ENCODE measurements around the gene HIVEP1.
A peak's percentile ranks its signal among the peaks of the same experiment; 100 is the strongest.

Gene HIVEP1

DNA sequence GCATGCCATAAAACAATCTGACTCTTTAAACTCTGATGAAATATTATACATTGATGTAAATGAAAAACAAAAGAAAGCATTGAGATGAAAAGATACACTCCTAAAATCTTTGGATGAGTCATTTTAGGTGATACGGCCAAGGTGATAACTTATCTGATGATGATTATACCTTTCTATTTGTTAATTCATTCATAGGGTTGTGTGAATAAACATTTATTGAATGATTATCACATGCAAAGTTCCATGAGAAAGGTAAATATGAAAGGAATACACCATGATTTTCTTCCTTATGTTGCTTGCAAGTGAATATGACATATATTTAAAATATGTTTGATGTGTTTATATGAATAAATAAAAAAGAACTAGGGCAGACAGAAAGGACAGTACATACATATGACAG lies 15.4 kb upstream of the HIVEP1 start:
- no peak for DNase-seq

DNA sequence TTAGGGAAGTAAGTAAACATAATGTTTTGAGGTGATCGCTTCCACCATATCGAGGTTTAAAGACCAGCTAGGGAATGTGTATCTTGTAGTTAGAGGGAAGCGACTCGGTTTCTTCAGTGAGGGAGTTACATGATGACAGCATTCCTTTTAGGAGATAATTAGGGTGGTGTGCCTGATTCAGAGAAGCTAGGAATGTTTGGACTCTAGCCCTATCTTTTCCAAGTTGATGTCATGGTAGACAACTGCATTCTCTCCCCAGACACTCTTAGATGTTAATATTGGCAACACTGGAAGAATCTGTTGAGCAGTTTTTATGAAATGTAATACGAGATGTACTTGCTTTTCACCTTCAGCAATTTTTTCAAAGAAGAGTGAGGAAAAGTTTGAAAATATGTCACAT lies 12.9 kb upstream of the HIVEP1 start:
- no peak for DNase-seq

DNA sequence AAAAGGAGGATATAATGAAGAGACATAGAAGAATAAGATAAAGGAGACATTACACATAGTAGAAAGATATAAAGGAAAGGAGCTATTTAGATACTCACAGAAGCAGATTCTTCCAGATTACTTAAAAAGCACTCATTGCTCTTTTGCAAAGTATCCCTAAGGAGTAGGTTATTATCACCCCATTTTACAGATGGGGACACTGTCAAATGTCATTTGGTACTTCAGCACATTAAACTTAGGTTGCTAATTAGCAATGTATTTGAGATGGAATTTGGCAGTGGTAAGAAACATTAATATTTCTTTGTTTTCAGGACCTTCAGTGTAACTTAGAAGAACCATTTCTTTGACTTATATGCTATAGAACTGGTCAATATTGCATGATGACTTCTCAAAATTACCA lies 11.9 kb upstream of the HIVEP1 start:
- no peak for DNase-seq

DNA sequence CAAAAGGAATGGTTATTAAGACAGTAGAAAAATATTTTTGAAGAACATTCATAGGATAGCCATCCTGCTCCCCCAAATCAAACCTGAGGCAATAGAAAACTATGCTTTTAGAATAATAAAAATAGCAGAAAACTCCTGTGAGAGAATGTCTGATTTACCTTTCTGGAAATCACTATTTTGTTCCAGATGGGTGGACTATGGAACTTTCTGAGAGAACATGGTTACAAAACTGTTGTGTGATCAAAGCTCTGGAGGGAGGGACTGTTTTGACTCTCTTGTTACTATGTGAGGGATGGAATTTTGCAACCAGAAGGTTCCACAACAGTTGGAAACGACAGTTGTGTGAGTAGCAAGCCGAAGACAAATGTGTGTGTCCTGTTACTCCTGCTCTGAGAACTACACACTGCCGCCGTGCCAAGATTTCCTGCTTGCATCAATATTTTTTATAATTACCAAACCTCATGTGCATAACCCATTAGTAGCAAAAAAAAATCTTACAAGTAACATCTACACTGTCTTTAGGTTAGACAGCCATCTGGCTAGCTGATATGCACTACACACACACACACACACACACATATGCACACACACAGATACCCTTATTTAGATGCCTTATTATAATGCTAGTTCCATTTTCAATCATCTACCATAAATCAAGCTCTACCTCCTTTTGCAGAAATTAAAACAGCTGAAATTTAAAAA lies 11.0 kb upstream of the HIVEP1 start:
- no peak for DNase-seq

DNA sequence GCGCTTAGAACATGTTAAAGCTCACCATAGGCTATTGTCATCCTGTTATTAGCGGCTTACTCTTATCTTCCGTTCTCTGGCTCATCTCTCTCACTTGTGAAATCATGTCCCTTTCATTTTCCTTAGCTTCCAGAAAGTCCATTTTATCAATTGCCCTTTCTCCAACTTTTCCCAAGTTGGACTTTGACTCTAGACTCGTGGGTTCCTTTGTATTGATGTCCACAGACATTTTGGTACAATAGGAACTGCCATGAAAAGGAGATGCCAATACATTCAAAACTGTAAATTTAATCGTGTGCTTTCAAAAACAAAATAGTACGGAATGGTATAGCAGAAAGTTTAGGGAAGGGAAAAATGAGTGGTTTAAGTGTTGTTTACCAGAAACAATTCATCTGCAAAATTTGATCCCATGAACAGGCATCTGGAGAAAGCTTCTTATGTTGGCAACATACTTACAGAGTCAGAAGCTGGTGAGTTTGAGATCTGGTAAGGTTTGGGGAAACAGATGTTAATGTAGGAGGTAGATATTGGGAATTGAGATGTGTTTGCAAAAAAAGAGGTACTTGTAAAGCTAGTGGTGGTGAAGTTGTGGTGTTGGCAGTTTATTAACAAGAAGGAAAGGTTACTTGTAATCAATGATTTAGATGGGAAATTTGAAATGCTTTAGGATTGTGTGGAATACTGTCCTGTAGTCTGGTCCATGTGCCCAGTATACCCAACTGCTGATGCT lies 10.2 kb upstream of the HIVEP1 start:
- DNase-seq = no peak

DNA sequence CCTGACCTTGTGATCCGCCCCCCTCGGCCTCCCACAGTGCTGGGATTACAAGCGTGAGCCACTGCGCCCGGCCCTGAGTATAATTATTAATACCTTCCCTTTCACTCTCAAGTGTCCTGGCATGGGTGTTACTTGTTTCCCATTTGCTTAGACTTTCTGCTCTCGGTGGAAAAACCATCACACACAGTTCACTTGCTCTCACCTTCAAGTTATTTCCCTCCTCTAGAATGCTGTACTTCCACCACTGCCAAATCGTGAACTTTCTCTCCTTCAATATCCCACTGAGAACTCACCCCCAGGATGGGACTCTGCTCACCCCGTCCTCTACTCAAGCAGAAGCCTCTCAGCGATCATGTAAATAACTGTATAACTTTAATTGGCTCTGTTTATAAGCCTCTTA lies 4.6 kb upstream of the HIVEP1 start:
- DNase-seq = peak; percentile 24

DNA sequence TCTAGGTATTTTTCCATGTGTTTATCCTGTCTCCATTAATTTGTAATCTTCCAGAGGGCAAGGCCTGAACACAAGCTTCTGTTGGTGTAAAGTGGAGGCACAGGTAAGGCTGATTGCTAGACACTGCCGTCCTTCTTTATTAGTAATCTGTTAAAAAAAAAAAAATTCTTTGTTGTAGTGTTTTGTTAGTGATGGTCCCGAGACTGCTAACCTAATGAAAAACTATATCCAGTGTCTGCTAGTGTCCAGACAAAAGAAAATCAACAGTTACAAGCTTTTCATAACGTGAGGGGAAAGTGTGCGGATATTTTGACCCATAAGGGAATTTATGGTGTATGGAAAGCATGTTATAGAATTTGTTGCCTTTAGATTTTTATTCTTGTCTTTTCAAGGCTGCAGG lies 4.2 kb upstream of the HIVEP1 start:
- DNase-seq = no peak

DNA sequence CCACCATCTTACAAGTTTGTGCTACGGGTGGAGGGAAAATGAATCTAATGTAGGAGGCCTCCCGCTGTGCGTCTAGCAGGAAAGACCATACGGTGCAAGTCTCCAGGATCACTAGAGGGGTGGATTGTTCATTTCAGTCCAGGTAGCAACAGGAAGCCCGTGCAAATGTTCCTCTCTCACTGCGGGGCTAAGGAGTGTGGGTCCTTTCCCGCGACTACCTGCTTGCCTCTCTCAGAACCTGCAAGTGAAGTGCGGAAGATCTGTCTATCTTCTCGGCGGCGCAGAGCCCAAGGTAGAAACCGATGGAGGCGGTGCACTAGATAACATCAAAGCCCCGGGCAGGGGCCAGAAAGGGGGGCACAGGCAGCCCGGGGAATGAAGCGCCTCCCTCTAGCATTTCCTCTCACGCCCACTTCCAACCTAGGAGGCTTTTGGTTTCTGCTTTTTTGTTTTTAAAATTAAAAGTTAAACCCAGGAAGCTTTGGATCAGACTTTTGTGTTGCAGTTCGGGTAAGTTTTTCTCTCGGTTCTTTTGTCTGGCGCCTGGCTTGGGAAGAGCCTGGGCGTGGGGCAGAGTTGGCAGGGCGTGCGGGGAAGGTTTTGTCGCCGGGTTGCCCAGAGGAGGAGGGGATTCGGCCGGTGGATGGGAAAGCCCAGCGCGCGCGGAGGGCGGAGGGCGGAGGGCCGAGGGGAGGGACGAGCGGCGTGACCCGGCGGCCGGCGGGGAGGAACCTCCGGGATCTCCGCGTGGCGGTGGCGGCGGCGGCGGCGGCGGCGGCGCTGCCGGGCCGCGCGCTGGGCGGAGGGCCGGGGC lies 3.5 kb upstream of the HIVEP1 start:
- DNase-seq = peak; percentile 92

DNA sequence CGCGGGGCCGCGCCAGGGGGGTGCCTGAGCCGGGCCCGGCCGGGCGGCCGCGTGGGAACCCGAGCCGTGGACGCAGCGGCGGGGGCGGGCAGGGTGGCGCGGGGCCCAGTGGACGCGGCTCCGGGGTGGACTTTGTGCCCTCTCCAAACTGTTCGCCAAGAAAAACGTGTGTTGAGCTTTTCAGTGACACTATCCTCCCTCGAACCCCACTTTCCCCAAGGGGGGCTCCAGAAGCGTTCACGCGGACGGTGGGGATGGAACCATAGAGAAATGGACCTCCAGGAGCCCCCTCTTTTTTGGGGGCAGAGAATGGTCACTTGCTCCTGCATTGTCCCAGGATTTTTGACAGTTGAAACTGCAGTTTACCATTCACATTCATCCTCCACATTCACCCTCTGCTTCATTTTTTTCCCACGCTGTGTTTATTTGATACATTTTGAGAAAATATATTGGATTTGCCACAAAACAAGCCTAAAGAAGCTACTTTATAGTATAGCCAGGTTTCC lies 2.9 kb upstream of the HIVEP1 start:
- DNase-seq = peak; percentile 54

DNA sequence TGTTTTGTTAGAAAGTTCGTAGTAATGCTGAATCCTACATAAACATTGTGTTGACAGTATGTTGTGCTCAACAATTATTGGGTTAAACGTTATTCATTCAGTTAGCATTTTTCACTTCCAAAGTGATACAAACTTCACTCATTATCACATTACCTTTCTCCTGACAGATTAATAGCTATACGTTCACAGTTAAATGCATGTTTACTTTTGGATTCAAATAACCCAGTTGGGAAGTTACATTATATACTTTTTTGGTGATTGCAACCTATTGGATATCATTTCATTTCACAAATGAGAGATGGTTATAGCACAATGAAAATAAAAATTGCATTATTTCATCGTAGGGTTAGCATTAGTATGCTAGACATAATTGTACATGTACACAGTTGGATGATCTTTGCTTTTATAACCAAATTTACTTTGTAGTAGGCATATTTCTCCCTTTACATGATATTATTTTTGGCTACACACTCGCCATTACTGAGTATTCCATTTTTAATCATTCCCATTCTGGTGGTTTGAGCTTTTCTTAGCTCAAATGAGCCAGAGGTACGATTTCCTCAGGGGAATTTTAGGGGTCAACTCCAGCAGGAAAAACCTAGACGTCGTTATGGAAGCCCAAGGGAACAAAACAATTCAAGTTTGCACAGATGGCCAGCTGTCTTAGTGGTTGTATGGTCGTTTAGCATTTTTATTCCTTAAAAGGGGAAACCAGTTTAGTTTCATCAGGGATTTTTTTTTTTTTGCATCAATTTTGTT lies 2.1 kb upstream of the HIVEP1 start:
- DNase-seq = peak; percentile 24

DNA sequence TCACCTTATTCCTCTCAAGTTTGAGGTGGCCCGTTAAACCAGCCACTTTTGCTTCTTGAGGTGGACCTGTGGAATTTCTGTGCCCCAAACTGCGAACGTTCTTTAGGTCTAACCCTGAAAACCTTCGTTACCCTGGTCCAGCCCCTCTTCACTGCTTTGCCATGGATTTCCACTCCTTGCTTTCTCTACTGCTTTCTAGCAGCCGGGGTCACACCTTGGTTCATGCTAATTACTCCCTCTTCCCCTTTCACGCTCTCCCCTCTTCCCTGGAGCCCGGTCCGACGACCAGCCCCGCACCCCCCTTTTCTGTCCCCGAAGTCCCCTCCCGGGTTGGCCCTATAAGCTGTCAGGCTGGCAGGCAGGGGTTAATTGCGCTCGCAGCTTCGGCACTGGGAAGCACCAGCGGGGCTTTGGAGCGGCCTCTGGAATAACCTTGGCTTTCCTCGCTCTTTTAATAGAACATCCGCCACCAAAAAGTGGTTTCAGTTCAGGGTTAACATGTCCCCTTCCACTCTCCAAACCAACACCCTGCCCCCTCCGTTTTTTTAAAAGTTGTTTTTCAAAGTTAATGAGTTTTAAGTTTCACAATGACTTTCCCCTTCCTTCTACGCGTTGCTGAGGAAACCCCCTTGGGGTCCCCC lies 1.4 kb upstream of the HIVEP1 start:
- DNase-seq = peak; percentile 94

DNA sequence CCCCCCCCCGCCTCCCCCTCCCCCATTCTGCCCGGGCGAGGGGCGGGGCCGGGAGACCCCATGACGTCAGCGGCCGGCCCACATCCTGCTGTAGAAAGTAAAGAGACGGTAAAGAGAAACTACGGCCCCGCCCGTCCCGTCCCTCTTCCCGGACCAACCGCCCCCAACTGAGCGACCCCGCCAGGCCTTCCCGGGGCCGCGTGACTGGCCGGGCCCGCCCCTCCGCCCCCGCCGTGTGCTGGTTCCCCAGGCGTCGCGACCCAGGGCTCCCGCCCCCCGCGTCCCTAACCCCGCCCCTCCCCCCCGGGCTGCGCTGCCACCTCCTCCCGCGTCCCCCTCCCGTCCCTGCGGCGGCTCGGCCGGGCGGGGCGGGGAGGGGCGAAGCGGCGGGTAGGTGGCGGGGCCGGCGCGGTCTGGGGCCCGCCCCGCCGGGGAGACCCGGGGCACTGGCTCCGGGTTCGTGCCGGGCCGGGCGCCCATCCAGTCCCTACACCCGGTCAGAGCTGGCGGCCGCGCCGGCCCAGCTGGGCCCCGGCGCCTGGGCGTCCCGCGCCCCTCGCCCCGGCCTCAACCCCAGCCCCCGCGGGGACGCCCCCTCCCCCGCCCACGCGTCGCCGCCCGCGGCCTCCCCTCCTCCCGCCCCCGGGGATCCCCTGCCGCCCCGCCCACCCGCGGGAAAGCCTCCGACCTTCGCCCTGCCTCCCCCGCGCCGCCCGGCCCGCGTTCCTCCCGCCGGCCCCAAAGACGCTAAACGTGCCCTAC lies 655 bp upstream of the HIVEP1 start:
- DNase-seq = no peak

DNA sequence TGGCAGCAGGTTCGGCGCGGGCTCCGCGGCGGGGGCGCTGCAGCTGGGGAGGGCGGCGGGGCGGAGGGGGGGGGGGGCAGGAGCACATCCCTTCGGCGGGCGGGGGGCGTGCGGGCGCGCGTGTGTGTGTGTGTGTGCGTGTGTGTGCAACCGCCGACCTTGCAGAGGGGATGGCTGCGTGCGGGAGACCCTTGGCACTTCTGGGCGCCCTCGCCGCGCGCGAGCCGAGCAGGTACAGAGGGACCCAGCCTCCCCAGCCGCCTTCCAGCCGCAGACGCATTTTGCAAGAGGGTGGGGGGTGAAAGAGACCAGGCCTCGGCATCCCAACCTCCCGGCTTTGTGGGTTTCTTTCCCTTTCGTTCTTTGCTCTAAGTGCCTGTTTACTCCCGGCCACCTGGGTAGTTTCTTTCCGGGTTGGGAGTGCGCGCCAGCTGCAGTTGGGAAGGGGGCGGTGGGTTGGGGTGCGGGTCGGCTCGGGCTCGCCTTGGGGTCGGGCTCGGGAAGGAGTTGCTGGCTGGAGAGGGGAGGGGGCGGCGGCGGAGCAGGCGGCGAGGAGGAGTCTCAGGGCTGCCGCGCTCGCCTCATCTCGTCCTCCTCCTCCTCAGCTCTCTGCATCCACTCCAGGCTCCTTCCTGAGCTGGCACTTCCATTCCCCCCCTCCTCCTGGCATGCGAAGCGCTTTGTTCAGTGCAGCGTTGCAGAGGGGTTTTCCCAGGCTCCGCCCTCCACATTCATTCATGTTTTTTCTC lies 620 bp downstream of the HIVEP1 start:
- peak; percentile 91 for DNase-seq

DNA sequence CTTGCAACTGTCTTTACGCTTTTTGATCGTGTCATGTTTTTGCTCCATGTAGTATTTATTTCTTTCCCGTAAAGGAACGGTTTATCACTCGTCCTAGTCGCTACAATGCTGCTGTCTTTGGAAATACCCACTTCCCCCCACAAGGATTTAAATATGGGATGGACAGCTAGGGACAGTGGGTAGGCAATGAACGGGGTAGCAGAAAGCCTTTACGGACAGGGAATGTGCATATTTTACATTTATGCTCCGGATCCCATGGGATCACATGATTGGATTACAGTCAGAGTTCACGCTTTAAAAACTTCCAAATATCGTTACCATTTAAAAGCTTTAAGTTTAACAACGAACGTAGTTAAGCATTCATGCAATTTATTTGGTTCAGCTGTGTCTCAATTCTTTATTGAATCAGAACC lies 1.2 kb downstream of the HIVEP1 start:
- no peak for DNase-seq

DNA sequence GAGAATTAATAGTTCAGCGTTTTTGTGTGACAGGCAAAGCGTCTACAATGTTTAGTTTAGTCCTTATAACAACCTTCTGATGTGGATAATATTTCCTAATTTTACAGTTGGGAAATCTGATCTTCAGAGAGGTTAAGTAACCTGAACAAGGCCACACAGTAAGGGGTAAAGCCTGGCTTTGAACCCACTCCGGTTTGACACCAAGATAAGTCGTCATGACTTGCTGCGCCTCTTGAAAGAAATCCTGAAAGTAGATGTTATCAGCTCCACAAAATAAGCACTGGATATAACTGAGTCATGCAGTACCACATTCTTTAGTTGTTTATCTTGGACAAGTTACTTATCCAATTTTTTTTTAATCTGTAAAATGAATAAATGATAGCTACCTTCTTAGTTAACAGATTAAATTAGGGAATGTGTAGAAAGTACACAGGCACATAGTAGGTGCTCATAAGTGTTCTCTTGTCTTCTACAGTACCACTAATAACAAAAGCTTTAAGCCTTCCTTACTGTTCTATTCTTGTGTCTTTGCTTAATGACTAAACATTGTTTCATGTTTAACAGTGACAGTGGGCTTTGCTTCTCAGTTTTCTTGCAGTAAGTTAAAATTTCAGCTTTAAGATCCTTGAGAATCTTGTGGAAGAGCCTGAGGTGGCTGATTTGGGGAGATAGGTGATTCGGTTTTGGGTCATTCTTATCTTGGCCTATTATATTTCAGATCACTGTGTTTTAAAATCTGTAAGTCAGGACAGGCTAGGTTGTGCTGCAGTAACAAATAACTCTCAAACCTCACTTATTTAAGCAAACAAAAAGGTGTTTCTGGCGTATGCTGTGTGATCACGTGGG lies 2.1 kb downstream of the HIVEP1 start:
- no peak for DNase-seq

DNA sequence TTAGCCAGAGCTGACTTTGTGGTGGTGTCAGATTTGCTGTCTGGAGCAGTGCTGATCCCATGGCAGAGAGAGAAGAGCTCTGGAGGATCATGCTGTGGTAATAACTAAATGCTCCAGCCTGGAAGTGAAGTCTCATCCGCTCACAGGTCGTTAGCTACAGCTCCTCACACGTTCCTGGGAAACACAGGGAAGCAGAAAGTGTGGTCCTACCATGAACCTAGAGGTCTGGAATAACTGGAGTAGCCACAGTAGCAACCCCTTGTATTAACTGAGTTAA lies 2.7 kb downstream of the HIVEP1 start:
- DNase-seq = no peak

DNA sequence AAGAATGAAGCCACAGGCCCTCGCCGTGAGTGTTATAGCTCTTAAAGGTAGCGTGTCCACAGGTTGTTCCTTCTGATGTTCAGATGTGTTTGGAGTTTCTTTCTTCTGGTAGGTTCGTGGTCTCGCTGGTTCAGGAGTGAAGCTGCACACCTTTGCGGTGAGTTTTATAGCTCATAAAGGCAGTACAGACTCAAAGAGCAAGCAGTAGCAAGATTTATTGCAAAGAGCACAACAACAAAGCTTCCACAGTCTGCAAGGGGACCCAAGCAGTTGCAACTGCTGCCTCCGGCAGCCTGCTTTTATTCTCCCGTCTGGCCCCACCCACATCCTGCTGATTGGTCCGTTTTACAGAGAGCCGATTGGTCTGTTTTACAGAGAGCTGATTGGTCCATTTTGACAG lies 5.2 kb downstream of the HIVEP1 start:
- no peak for DNase-seq

DNA sequence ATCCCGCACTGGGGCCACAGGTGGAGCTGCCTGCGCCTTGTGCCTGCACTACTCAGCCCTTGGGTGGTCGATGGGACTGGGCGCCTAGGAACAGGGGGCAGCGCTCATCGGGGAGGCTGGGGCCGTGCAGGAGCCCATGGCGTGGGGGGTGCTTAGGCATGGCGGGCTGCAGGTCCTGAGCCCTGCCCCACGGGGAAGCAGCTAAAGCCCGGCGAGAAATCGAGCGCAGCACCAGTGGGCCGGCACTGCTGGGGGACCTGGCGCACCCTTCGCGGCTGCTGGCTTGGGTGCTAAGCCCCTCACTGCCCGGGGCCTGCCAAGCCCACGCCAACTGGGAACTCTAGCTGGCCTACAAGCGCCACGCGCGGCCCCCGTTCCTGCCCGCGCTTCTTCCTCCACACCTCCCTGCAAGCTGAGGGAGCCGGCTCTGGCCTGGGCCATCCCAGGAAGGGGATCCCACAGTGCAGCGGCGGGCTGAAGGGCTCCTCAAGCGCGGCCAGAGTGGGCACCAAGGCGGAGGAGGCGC lies 5.8 kb downstream of the HIVEP1 start:
- DNase-seq = no peak

DNA sequence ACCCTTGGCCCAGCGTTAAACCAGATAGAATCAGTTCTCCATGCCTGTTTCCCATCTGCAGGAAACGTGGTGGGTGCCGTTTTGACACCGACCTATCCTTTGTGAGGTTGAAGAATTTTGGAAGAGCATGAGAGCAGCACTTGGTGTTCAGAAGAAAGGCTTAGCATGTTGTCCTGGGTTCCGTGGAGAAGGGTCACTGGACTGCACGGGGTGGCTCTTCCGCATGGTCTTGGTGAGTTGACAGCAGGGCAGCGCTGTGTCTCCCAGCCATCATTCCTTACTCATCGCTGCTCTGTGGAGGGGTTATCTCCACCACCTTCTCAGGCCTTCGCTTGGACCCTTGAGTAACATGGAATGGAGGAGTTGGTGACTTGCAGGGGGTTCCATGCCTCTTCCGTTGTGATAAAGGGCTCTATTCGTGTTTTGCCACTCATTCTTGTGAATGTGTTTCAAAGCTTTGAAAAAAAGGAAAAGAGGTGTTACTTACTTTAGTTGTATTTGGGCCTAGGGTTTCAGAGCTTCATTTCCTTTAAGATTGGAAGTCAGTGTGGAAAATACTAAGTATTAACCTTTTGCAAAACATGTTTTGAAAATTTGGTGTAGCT lies 8.2 kb downstream of the HIVEP1 start:
- no peak for DNase-seq
